ENCODE data around the gene FAM227A.

- TF ChIP-seq POLR2A (IDR thresholded peaks at IDR 0.05) (no peak), CTCF (IDR thresholded peaks at IDR 0.05) (no peak)
Observed at GRCh38 chr22:38567531-38568285, 88.5 kb downstream of the FAM227A start.

All from ovary (tissue), 3 donors.